SH-SY5Y (cell line): ENCODE data around the gene KLF18.

Experiments used
- GATA2 ChIP-seq: IDR thresholded peaks from 2 replicates; pipeline ENCODE4 v1.6.1; 2011; ENCODE audit warnings: mild to moderate bottlenecking, low read depth, low read length
- GATA3 ChIP-seq: IDR thresholded peaks from 2 replicates; pipeline ENCODE4 v1.6.1; 2011; ENCODE audit warnings: low read depth, mild to moderate bottlenecking, low read length, moderate library complexity

DNA sequence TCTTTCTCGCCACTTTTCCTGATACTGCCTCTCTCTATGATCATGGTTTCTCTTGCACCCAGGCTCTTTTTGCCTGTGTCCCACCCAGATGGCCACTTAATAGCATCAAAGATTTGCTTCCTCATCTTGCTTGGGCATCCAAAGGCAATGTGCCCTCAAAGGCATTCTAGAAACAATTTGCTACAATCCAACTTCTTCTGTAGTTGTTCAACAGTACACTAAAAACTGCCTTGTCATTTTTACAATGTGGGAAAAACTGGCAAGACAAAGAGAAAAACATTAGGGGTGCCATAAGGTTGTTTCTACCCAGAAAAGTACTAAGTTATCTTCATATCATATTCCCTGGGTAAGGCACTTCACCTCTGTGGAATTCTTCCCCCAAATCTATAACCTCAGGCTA, 16.5 kb upstream of the KLF18 start:
- no peak for TF ChIP-seq GATA2
- TF ChIP-seq GATA3 = no peak
